Transverse colon (tissue), 4 donors: ENCODE results near the gene WWOX. TPM values are rescaled to one million over a fixed set of nuclear protein-coding genes. Genes with fewer than 3 reads are reported as not detected.
A peak's percentile ranks its signal among the peaks of the same experiment; 100 is the strongest.

Experiments
- DNase-seq: peaks from one replicate; pipeline ENCODE4 v3.0.0-alpha.2; 2019
- H3K27ac ChIP-seq, 4 donors: fragments of 200-600 bp; sonication (generic); 2 replicates each; pipeline ENCODE4 v1.5.1; 2016 to 2018; ENCODE audit warnings: inconsistent platforms in 4 of 4
- H3K27me3 ChIP-seq: fragments of 200-600 bp; sonication (generic); 2 replicates; pipeline ENCODE4 v1.5.1; 2017; ENCODE audit warnings: inconsistent platforms
- H3K36me3 ChIP-seq, 4 donors: fragments of 200-600 bp; sonication (generic); 2 replicates each; pipeline ENCODE4 v1.5.1; 2017 to 2019; ENCODE audit warnings: inconsistent platforms in 4 of 4
- H3K4me1 ChIP-seq, 4 donors: fragments of 200-600 bp; sonication (generic); 2 replicates each; pipeline ENCODE4 v1.5.1; 2017 to 2020; ENCODE audit warnings: inconsistent platforms in 4 of 4
- H3K4me3 ChIP-seq, 4 donors: fragments of 200-600 bp; sonication (generic); 1 replicate in 1 of 4; 2 replicates in 3 of 4; pipeline versions ENCODE4 v1.5.1 to v1.6.1; 2017 to 2019; ENCODE audit warnings: inconsistent platforms in 4 of 4
- H3K9me3 ChIP-seq, 2 donors: fragments of 200-600 bp; sonication (generic); 2 replicates each; pipeline ENCODE4 v1.5.1; 2017 to 2019; ENCODE audit warnings: inconsistent platforms in 2 of 2
- CTCF ChIP-seq, 5 experiments: fragments of 200-600 bp in 3 of 5; fragments of 450-650 bp in 2 of 5; sonication (generic) in 3 of 5; IDR thresholded peaks; 1 replicate in 2 of 5; 2 replicates in 3 of 5; pipeline ENCODE4 v1.5.1; 2016 to 2017; ENCODE audit warnings: antibody characterized with exemption in 5 of 5, inconsistent platforms in 3 of 5, mild to moderate bottlenecking in 2 of 5, moderate library complexity in 1 of 5
- EP300 ChIP-seq: sonication (generic); formaldehyde crosslinking; IDR thresholded peaks from one replicate; pipeline ENCODE4 v1.6.1; 2017; ENCODE audit warnings: antibody characterized with exemption, low read depth
- POLR2A ChIP-seq: fragments of 450-650 bp; IDR thresholded peaks from one replicate; pipeline ENCODE4 v1.6.1; 2016; ENCODE audit warnings: antibody characterized with exemption, mild to moderate bottlenecking, moderate library complexity
- POLR2AphosphoS5 ChIP-seq, 3 donors: sonication (generic); formaldehyde crosslinking; IDR thresholded peaks; one replicate each; pipeline ENCODE4 v1.6.1; 2016; ENCODE audit warnings: antibody characterized with exemption in 3 of 3
- WGBS, 2 donors: methylation state at CpG; one replicate each; pipeline ENCODE4 v1.1.5; 2018; ENCODE audit warnings: low coverage in 1 of 2; 5-methylcytosine and 5-hydroxymethylcytosine counted together
- in situ Hi-C, 4 donors: fragments of 200-750 bp; cut with MboI; loops; one replicate each; pipeline versions ENCODE4 v1.15.0 to v1.15.1; 2017; ENCODE audit warnings: low sequenced_read_pairs in 3 of 4, low pct_ligation_motif_present in 1 of 4, low pct_unique_long_range_greater_than_20kb in 1 of 4
- intact Hi-C: fragments of 100-400 bp; cut with DNase I; formaldehyde crosslinking; loops from one replicate; pipeline ENCODE4 v1.15.1; 2023; ENCODE audit warnings: low total_unique reads
- total RNA-seq, 4 donors: library from RNA; depleted of rRNA; stranded (reverse); fragments of >200 nt; gene quantifications; one replicate each; pipeline ENCODE4 v1.1.0, GENCODE V29; 2016

WWOX gene
- total RNA-seq, 4 donors from 2014 or later = 11.2 to 53.8 (median 24.8) TPM

- intact Hi-C loops = no loop called here
- Histone ChIP-seq H3K4me1 (peaks cover 0 to 18% (median 0%) of the 10 kb centered on the region in 4 donors), H3K4me3 (no peak overlapping the region), H3K9me3 (no peaks in the 10 kb centered on the region), H3K36me3 (no peaks in the 10 kb centered on the region), H3K27ac (peak overlapping the region in 2 of 4 donors; percentile 27 to 51), H3K27me3 (no peaks in the 10 kb centered on the region)
- WGBS, 2 donors = 50 to 68% methylated on average over 4 of the region's 4 CpGs
- no peak for DNase-seq
- TF ChIP-seq CTCF (IDR thresholded peaks at IDR 0.05) (no peak), POLR2AphosphoS5 (IDR thresholded peaks at IDR 0.05) (peak; percentile 14 to 70 (median 59)), EP300 (no peak), POLR2A (no peak)
- in situ Hi-C loops = no loop called here
Observed at GRCh38 chr16:78390092-78390491, 290.6 kb downstream of the WWOX start.

DNA sequence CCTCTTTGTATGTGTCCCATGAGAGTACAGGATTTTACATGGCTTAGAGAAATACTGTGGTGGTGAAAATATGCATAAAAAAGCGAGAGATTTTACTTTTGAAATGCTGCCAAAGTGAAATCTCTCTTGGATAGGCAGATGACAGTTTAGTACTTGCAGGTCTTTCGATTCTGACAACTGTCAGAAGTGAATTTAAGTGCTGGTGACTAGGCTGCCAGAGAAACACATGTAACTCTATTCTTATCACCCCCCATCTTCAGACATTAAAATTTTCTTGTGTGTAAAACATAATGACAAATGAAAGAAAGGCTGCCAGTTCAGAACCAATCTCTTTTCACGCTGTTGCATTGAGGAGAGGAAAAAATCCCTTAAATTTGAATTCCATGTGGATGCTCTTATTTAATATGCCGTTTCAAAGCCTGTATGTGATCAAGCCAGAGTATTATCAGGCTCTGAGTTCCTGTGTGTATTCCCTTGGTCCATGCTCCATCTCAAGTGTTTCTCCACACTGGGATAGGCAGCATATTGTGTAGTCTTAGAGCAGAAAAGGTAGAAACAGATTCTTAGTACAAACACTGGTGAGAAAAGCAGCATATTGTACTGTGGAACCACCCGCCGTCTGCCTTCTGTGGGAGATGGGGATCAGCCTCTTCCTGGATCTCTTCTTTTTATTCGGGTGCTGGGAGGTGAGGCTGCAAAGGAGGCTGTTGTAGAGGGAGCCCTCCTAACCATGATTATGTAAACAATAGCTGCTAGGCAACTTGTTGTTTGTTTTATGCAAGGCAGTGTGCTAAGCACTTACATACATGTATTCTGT, 291.3 kb downstream of the WWOX start:
- in situ Hi-C loops = no loop called here
- intact Hi-C loops = no loop called here
- TF ChIP-seq CTCF (IDR thresholded peaks at IDR 0.05) (no peak), POLR2A (no peak), POLR2AphosphoS5 (IDR thresholded peaks at IDR 0.05) (no peak), EP300 (no peak)
- 70 to 74% methylated on average over 4 to 7 of the region's 7 CpGs for WGBS, 2 donors
- DNase-seq = no peak
- H3K27me3 ChIP-seq = no peaks in the 10 kb centered on the region
- no peaks in the 10 kb centered on the region for H3K36me3 ChIP-seq
- H3K4me3 ChIP-seq = no peak overlapping the region
- H3K9me3 ChIP-seq = no peaks in the 10 kb centered on the region
- H3K4me1 ChIP-seq = peaks cover 0 to 18% (median 0%) of the 10 kb centered on the region in 4 donors
- peak overlapping the region in 3 of 4 donors; percentile 27 to 51 (median 28) for H3K27ac ChIP-seq

DNA sequence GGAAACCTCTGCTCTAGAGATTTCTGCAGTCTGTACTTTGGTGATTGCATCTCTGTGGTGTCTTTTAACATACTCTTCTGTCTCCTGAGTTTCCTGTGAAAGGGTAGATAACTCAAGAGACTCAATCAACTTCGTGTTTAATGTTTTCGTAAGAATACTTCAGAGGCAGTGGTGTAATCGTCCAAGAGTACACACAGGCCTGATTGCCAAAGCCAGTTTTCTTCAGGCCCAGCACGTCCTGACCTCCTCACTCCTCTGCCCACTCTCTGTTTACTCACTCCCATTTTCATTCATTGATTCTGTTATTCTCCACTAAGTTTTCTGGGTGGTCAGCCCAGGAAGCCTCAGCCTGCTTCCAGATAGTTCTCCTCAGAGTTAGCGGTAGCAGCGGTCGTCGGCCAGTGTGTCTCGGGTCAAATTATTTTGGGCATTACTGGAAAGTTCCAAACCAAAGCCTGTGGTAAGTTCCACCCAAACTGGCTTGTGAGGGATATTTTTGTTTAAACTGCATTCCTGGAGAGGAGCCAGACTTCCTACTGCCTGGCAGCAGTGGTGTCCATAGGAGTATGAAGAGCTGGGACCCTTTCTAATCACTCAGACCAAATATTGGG, 293.2 kb downstream of the WWOX start:
- 55 to 79% methylated on average over 3 to 9 of the region's 9 CpGs for WGBS, 2 donors
- H3K27me3 ChIP-seq = no peaks in the 10 kb centered on the region
- no peak overlapping the region for H3K4me3 ChIP-seq
- in situ Hi-C loops (no loop called here), intact Hi-C loops (no loop called here)
- H3K9me3 ChIP-seq = no peaks in the 10 kb centered on the region
- no peak for TF ChIP-seq POLR2AphosphoS5 (IDR thresholded peaks at IDR 0.05)
- no peak for TF ChIP-seq CTCF (IDR thresholded peaks at IDR 0.05)
- TF ChIP-seq EP300 = no peak
- no peak for TF ChIP-seq POLR2A
- peaks cover 0 to 13% (median 0%) of the 10 kb centered on the region in 4 donors for H3K4me1 ChIP-seq
- peak overlapping the region in 2 of 4 donors; percentile 18 for H3K27ac ChIP-seq
- no peaks in the 10 kb centered on the region for H3K36me3 ChIP-seq
- DNase-seq = no peak

- WGBS, 2 donors = 91 to 93% methylated on average over 4 to 6 of the region's 6 CpGs
- intact Hi-C loops = no loop called here
- no peaks in the 10 kb centered on the region for H3K27me3 ChIP-seq
- no peak overlapping the region for H3K4me3 ChIP-seq
- peaks cover 0 to 8% (median 0%) of the 10 kb centered on the region in 4 donors for H3K4me1 ChIP-seq
- no peak overlapping the region for H3K27ac ChIP-seq
- no peaks in the 10 kb centered on the region for H3K36me3 ChIP-seq
- TF ChIP-seq CTCF (IDR thresholded peaks at IDR 0.05) (no peak), EP300 (no peak), POLR2AphosphoS5 (IDR thresholded peaks at IDR 0.05) (no peak), POLR2A (no peak)
- in situ Hi-C loops = no loop called here
- no peaks in the 10 kb centered on the region for H3K9me3 ChIP-seq
- DNase-seq = no peak
Observed at GRCh38 chr16:78395035-78395434, 295.6 kb downstream of the WWOX start.
